GM21529 (cell line): ENCODE data around the gene GON4L.
"Not testable (repeated sequence)": the region's sequence is repeated elsewhere in the genome, so short reads cannot be mapped to it uniquely, and the experiment has no call there.

ENCODE experiments used
- ATAC-seq: cut with Tn5 transposase; IDR thresholded peaks from one replicate; pipeline ENCODE4 v1.9.1; 2021; ENCODE audit not compliant: unreplicated experiment

The GON4L gene

GRCh38 chr1:155856975-155857930, at the start of gene GON4L:
TSS of gene GON4L (minus strand) at chr1:155857214. CDS start at chr1:155853780, 3,434 bp downstream.
- peak; percentile 53 for ATAC-seq

- no peak for ATAC-seq
Measured at GRCh38 chr1:155904261-155904660, 47.2 kb upstream of the GON4L start.

GRCh38 chr1:155900161-155900560, 43.1 kb upstream of the GON4L start:
- no peak for ATAC-seq

GRCh38 chr1:155899683-155900082, 42.7 kb upstream of the GON4L start:
- no peak for ATAC-seq

GRCh38 chr1:155898888-155899287, 41.9 kb upstream of the GON4L start:
- ATAC-seq, result no peak

- ATAC-seq, result no peak
Measured at GRCh38 chr1:155897746-155898145, 40.7 kb upstream of the GON4L start.

GRCh38 chr1:155896476-155896875, 39.5 kb upstream of the GON4L start:
- not testable (repeated sequence) for ATAC-seq

GRCh38 chr1:155895617-155896016, 38.6 kb upstream of the GON4L start:
- ATAC-seq, result not testable (repeated sequence)

GRCh38 chr1:155893389-155894142, 36.6 kb upstream of the GON4L start:
- no peak for ATAC-seq

GRCh38 chr1:155892796-155893195, 35.8 kb upstream of the GON4L start:
- no peak for ATAC-seq

GRCh38 chr1:155890251-155890650, 33.2 kb upstream of the GON4L start:
- no peak for ATAC-seq

- no peak for ATAC-seq
Measured at GRCh38 chr1:155889566-155889965, 32.6 kb upstream of the GON4L start.

- no peak for ATAC-seq
Measured at GRCh38 chr1:155888481-155888880, 31.5 kb upstream of the GON4L start.

GRCh38 chr1:155884982-155885381, 28.0 kb upstream of the GON4L start:
- ATAC-seq, result no peak

- ATAC-seq, result no peak
Measured at GRCh38 chr1:155884031-155884960, 27.3 kb upstream of the GON4L start.

GRCh38 chr1:155882766-155883165, 25.8 kb upstream of the GON4L start:
- ATAC-seq, result no peak

GRCh38 chr1:155882235-155882634, 25.2 kb upstream of the GON4L start:
- no peak for ATAC-seq

GRCh38 chr1:155880950-155881349, 23.9 kb upstream of the GON4L start:
- no peak for ATAC-seq

GRCh38 chr1:155880251-155880650, 23.2 kb upstream of the GON4L start:
- no peak for ATAC-seq

GRCh38 chr1:155877945-155878344, 20.9 kb upstream of the GON4L start:
- ATAC-seq, result no peak

- ATAC-seq, result no peak
Measured at GRCh38 chr1:155873860-155874259, 16.8 kb upstream of the GON4L start.
